Stimulated activated CD8-positive, alpha-beta memory T cell treated with anti-CD3 and anti-CD28 coated beads, Interleukin-2, amount 100 ng/mL, for 1 hour (primary cell): Measurements from ENCODE around the gene TARBP2.

ENCODE experiments used
- DNase-seq, 2 donors: peaks; one replicate each; pipeline ENCODE4 v3.0.0-alpha.2; 2020; ENCODE audit warnings: low read depth in 2 of 2

The TARBP2 gene

GRCh38 chr12:53495903-53496751, 5.0 kb upstream of the TARBP2 start:
- no peak for DNase-seq

DNA sequence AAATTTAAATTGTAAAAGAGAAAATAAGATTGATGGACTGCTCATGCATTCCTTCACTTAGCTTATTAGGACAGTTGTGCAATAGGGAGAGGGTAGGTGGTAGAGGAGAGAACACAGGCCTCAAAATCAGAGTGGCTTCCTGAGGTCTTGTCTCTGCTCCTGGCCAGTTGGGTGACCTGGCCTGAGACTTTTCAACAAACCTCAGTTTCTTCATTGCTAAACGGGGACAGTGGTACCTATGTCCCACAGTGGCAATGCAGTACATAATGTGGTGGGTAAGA, 4.4 kb upstream of the TARBP2 start:
- no peak for DNase-seq

DNA sequence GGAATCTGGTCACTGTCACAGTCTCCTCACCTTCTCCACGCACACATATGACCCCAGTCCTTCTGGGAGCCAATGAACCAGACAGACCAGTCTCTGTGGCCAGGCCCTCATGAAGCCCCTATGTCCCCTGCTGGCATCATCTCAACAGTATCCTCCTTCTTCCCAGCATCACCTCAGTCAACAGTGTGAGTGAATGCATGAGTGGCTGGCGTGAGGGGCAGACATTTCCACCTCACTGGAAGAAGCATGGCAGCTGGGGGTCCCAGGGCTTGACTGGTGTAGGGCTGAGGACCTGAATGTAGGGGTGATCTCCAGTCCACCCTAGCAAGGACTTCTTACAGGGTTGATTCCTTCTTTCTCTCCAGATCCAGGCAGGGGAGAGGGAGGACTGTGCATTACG, 3.6 kb upstream of the TARBP2 start:
- no peak for DNase-seq

DNA sequence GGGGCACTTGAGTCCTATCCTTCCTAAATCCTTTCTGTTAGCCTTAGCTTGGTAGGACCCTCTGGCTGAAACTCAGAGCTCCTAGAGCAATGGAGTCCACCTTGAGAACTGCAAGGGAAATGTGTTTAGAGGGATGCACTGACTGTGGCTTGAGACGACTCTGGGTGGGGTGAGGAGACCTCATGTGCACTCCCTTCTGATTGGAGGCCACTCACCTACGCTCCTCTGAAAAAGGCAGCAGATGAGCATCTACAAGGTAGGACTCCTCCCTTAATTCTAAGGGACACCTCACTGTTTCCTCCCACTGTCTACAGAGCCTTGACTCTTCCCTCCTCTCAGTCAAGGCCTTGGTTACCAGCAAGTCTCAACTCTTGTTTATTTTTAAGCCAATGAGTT, 2.9 kb upstream of the TARBP2 start:
- DNase-seq: no peak

DNA sequence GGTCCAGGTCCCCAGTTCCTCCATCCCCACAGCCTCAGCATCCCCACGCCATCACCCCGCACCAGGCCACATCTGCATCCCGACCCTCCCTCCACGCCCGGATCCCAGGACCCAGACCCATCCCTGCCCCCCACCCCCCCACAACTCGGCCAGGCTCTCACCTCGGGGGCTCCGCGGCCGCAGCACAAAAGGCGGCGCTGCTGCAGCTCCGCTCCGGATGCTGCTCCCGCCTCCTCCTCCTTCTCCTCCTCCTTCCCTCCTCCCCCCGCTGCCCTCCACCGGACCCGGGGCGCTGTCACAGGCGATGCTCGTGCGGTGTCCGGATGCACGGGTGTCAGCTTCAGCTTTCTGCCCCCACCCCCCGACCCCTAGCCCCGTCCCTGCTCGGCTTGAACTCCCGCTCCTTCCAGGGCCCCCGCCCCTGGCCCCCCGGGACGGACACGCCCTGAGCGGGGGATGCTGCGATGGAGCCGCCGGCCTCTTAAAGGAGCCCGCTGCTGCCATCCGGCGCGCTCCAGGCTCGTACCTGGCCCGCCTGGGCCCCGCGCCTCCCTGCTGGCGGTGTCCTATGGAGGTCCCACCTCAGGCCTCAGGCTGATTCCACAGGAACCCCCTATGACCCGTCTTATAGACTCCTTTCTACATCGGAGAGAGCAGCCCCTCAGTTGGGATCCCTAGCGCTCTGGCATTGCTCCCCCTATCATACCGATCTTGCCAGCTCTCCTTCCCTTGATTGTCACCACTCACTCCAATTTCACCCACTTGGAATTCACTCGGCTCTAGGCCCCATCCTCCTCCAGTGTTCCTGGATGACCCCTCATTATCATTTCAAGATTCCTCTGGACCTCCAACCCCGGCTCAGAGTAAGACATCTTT, 1.6 kb upstream of the TARBP2 start, which contains the start of gene MAP3K12:
MAP3K12 (minus strand) TSS at position 193 of the 876 bp plus-strand sequence. CDS start 12,067 bp downstream, outside the sequence.
- peak in 1 of 2 donors; percentile 40 for DNase-seq

DNA sequence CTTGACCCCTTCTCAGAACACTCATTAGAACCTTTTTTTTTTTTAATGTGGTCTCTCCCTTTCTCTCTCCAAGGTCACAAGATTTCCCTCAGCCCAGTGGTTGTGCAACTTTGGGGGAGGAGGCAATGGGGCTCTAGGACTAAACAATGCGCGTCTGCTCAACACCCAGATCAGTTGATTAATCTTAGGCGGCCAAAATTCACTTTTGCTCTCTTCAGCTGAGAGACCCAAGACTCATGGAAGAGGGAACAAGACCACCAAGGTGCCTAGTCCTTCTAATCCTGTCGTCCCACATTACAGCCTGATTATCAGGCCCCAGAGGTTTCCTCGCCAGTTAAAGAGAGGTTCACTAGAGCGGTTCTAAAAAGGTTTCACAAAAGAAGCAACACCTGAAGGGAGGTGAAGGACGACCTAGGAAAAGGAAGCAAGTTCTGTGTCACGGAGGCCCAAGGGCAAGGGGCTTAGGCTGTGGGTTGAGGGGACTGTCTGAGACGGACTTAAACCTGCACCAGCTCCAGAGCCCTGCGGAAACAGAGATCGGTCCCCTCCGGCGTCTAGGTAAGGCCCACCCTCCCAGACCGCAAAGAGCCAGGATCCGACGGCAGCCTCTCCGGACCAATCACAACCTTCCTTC, 824 bp upstream of the TARBP2 start:
- DNase-seq: no peak

GRCh38 chr12:53501615-53502181, 615 bp downstream of the TARBP2 start:
- no peak for DNase-seq

GRCh38 chr12:53502331-53502730, 1.2 kb downstream of the TARBP2 start:
- no peak for DNase-seq

DNA sequence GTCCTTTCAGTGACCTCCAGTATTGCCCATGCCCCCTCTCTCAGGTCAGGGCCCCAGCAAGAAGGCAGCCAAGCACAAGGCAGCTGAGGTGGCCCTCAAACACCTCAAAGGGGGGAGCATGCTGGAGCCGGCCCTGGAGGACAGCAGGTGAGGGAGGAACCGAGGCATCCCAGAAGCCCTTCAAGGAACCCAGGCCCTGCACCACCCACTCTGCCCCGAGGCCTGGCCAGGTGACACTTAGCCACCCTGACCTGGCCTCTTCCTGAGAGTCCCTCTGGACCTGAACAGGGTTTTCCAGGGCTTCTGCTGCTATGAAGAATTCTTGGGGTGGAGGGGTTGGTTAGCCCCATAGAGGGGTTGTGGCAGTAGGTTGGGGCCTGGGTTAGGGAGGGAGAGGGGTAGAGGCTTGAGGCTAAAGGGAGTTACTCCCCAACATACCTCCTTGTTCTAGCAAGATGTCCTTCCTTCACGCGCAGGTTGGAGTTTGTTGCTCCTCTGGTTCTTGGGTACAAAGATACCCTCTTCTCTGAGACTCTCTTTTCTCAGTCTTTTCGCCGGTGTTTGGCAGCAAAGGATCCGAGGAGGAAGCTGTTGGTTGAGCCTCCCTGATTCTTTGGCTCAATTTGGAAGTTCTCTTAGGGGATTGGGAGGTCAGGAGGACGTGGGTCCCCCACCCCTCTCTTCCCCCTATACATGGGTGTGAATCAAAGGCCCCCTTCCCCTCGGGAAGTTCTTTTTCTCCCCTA, 2.1 kb downstream of the TARBP2 start:
- no peak for DNase-seq

- no peak for DNase-seq
These were observed 3.2 kb downstream of the TARBP2 start for GRCh38 chr12:53504004-53504920.

DNA sequence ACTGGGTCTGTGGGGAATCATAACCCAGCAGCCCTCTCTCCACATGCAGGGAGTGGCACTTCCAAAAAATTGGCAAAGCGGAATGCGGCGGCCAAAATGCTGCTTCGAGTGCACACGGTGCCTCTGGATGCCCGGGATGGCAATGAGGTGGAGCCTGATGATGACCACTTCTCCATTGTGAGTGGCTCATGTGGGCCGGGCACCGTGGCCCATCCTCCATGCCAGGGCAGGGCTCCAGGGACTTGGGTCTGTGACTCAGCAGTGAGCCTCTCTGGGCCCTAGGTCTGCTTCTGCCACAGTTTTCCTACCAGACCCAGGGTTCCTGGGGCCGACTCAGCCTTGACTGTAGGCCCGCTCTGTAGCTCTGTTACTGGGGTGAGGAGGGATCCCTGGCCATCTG, 4.0 kb downstream of the TARBP2 start:
- DNase-seq: no peak

GRCh38 chr12:53505555-53506449, 4.7 kb downstream of the TARBP2 start:
- no peak for DNase-seq

DNA sequence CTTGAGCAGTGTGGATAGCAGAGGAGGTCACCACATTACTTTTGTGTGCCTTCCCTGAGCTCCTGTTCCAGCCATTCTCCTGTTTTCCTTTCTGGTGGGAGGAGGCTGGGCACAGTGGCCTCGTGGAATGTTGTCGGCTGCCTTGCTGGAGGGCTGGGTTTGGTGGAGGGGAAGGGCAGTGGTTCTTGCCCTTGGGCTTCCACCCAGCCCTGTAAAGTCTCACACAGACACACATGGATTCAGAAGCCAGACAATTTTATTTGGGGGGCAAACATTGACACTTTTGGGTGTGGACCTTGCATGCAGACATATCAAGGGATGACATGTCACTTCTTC, 5.3 kb downstream of the TARBP2 start:
- DNase-seq: no peak

DNA sequence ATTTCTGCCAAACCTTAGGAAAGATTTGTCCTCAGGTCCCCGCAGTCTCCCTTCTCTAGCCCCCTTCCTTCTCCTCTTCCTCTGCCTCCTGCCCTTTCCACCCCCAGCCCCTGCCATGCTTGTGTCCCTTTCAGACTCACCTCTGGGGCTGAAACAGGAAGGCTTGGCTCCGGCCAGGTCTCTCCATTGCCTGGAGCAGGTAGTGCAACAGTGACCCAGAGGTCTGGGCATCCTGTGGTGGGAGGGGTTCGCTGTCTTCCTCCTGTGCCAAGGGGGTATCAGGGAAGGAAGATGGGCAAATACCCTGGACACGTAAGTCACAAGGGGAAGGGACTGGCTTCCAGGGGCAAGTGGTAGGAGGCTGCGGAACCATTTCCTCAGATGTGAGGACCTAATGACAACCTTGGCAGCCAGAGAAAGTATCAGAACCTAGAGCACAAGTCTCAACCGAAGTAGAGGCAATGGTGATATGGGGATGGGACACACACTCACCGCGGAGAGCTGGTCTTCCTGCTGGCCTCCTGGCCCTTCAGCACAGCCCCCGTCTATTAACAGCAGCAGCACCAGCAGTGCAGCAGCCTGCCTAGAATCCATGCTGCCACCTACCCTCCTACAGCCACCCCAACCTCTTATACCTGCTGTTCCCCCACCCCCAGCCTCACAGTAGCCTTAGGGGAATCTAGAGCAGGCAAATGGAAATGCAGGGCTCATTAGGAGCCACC, 6.0 kb downstream of the TARBP2 start, which contains the start of gene NPFF:
NPFF (minus strand) TSS at position 604 of the 722 bp plus-strand sequence; CDS start at position 594, 10 bp downstream.
- no peak for DNase-seq

DNA sequence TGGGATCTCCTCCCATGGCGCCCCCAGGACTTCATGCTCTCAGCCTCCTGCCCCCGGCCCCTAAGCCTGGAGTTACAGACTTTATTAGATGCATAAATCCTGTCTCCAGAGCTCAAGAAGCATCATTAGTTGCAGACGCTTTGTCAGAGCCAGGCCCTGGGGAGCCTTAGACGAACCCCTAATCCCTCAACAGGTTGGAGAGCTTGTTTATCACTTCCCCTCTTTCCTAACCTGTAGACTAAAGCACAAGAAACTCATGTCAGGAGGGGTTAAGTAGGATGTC, 6.5 kb downstream of the TARBP2 start:
- DNase-seq: no peak

GRCh38 chr12:53508534-53509170, 7.6 kb downstream of the TARBP2 start:
- DNase-seq: peak; percentile 63 to 69

- DNase-seq: no peak
These were observed 9.2 kb downstream of the TARBP2 start for GRCh38 chr12:53510181-53510812.
